LNCAP (cell line): ENCODE measurements around the gene MRGPRD.

Experiments used
- TF ChIP-seq, protein P1 (sequence below): fragments of 450-650 bp; IDR thresholded peaks from 2 replicates; pipeline ENCODE4 v1.5.1; 2017; ENCODE audit warnings: mild to moderate bottlenecking

MRGPRD gene

DNA sequence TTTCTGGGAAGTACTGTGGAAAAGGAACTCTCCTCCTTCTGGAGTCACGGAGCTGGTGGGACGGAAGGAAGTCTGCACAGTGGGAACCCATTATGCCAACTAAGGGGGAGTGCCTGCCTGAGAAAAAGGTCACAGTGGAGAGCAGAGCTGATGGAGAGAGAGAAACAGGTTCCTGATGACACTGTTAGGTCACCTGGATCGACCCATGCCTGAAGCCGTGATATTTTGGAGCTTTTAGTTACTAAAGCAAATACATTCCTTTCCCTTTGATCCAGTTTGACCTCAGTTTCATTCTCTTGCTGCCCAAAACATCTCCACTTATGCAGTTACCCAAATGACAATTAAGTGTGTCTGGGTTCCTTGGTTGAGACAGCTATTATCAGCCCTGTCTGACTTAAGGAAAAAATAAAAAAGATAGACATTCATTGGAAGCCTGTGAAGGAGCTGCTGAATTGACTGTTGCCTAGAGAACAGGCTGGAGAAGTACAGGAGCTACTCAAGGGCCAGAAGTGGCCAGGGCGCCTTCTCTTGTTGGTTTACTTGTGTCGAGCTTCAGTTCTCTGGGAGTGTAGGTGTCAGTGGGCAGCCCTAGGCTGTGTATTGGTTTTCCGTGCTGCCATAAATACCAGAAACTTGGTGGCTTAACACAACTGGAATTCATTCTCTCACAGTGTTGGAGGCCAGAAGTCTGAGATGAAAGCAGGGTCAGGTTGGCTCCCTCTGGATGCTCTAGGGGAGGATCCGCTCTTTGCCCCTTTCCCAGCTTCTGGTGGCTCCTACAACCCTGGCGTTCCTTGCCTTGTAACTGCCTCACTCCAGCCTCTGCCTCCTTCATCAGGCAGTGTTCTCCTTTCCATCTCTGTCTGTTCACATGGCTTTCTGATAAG is 13.6 kb downstream of the MRGPRD start:
- TF ChIP-seq, protein P1, sequence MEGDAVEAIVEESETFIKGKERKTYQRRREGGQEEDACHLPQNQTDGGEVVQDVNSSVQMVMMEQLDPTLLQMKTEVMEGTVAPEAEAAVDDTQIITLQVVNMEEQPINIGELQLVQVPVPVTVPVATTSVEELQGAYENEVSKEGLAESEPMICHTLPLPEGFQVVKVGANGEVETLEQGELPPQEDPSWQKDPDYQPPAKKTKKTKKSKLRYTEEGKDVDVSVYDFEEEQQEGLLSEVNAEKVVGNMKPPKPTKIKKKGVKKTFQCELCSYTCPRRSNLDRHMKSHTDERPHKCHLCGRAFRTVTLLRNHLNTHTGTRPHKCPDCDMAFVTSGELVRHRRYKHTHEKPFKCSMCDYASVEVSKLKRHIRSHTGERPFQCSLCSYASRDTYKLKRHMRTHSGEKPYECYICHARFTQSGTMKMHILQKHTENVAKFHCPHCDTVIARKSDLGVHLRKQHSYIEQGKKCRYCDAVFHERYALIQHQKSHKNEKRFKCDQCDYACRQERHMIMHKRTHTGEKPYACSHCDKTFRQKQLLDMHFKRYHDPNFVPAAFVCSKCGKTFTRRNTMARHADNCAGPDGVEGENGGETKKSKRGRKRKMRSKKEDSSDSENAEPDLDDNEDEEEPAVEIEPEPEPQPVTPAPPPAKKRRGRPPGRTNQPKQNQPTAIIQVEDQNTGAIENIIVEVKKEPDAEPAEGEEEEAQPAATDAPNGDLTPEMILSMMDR, result no peak

DNA sequence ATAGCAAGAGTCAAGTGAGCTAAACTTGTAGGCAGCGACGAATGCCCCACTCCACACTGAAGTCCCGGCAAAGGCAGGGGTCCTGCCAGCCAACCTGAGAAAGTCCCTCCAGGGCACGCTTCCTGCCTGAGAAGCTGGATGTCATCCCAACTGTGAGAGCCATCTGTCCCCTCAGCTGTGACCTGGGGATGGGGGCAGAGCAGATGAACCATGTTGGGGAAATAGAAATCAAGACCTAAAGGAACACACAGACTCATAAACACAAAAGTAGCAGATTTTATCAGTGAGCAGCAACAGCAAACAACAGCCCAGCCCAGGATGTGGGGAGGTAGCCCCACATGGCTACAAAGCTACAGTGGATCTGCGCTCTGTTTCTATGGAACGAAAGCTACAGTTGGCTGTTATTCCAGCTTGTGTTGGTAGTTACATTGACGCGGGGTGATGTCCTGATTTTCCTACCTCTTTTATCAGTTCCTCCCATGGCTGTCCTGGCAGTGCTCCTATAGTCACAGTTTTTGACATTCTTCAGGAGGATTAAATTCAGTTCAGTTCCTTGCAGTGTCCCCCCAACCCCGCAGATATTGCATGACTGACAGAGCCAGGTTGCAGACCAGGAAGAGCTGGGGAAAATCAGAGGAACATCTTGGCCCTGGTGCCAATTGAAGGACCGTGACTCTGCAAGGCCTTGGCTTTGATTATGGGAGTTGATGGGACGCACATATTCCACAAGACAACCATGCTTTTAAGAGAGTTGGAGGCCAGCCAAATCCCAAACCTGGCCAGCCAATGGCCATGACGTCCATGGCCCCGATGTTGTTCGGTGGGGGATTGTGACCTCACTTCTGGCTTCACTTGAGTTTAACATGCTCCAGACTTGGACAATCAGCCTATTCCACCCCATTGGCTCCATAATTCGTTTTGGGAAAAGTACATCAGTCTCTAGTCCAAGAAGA is 14.6 kb downstream of the MRGPRD start:
- TF ChIP-seq, protein P1, result no peak

DNA sequence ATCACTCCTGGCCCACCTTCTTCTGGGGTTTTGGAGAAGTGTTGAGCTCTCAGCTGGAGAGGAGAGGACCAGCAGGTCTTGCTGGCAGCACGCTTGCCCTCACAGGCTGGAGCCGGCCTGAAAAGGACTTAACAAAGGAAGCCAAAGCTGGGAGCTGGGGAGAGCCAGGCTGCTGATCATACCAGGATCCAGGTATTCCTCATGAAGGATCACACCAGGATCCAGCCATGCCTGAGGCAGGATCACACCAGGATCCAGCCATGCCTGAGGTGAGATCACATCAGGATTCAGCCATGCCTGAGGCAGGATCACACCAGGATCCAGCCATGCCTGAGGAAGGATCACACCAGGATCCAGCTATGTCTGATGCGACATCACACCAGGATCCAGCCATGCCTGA is 17.0 kb downstream of the MRGPRD start:
- TF ChIP-seq, protein P1, result no peak

DNA sequence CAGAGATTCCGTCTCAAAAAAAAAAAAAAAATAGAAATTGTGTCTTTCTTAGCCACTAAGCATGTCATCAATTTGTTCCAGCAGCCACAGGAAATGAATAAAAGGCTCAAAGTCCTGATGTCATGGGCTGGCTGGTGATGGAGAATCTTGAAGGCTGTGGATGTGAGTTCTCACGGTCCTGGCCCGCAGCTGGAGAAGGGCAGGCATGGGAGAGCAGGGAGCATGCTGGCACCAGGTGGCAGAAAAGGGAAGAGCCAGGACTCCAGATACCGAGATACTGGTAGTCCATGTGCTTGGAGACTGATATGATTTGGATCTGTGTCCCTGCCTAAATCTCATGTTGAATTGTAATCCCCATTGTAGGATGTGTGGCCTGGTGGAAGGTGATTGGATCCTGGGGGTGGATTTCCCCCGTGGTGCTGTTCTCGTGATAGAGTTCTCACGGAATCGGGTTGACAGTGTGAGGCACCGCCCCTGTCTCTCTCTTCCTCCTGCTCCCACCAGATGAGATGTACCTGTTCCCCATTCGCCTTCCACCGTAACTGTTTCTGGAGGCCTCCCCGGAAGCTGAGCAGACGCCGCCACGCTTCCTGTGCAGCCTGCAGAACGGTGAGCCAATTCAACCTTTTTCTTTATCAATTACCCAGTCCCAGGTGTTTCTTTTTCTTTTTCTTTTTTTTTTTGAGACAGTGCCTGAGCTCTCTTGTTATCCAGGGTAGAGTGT is 18.1 kb downstream of the MRGPRD start:
- TF ChIP-seq, protein P1, result no peak

DNA sequence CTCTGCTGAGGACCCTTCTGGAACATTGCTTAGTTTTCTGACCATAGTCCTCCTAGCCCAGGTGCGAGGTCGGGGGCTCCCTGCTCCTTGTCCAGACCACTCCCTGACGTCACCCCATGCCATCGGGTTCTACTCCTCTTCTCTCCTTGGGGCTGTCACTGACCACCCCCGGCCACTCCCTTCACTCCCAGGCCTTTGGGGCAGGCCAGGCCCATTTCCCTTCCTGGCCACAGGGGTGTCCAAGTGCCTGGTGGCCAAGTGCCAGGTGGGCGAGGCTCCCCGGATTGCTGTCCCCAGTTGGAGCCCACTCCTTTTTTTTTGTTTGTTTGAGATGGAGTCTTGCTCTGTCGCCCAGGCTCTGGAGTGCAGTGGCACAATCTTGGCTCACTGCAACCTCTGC is 19.5 kb downstream of the MRGPRD start:
- TF ChIP-seq, protein P1, result no peak

DNA sequence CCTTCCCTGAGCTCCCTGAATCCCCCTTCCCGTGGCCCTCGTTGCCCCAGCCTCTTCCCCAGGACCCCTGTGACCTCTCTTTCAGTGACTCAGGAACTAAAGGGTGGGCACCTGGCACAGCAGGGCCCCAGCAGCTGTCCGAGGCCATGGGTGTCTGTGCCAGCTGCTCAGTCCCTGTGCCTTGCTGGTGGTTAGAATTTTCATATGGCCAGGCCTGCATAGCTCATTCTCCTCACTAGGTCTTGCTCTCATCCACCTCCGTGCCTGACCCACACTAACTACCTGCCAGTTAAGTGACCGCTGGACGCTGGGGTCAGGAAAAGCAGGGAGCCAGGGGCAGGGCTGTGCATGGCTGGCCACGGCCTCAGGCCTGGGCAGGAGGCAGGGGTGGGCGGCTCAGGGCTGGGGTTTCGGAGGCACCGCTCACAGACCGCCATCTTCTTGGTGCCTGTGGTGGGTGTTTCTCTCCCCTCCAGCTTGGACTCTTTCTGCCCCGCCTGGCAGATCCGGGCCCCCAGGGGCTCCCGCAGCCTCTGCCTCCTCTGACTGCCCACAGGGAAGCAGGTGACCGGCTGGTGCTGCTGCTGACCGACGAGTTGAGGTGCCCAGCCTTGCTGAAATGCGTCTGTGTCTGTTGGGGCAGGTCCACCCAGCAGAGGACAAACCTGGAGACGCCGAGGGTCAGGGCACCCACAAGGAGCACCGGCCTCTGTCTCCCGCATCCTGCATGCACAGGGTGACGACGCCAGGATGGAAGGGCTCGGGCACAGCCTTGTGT is 20.3 kb downstream of the MRGPRD start:
- TF ChIP-seq, protein P1, result no peak
